Measurements from ENCODE around the gene KISS1.

Gene KISS1

DNA sequence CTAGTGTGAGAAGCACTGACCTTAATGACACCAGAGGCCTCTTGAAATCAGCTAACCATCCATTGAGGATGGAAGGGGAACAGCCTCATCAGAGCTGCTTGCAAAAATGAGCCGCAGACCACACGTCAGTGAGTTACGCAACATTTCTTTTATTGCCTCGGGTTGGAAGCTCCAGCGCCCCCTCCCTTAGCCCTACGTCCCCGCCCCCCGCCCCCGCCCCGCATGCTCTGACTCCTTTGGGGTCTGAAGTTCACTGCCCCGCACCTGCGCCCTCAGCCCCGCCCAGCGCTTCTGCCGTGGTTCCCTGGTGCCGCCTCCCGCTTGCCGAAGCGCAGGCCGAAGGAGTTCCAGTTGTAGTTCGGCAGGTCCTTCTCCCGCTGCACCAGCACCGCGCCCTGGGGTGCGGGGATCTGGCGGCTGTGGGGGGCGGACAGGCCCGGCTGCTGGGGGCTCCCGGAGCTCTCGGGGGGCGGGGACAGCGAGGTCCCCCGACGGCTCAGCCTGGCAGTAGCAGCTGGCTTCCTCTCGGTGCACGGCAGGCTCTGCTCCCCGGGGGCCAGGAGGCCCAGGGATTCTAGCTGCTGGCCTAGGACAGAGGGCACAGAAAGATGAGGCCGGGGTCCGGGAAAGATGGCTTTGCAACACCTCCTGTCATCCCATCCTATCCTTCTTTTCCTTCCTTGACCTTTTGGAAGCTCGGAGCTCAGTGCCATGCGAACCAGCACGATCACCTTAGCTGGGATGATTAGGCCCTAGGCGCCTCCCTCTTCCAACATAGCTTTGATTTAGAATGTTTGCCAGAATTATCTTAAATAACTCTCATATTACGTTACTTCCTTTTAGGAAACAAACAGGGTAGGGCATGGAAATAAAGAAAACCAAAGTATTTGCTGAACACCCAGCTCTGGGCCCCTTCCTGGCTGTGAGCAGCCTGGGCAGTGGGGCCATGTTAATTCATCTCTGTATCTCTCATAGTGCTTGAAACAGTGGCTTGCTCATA is 5.8 kb downstream of the KISS1 start:
- DNase-seq: no peak

DNA sequence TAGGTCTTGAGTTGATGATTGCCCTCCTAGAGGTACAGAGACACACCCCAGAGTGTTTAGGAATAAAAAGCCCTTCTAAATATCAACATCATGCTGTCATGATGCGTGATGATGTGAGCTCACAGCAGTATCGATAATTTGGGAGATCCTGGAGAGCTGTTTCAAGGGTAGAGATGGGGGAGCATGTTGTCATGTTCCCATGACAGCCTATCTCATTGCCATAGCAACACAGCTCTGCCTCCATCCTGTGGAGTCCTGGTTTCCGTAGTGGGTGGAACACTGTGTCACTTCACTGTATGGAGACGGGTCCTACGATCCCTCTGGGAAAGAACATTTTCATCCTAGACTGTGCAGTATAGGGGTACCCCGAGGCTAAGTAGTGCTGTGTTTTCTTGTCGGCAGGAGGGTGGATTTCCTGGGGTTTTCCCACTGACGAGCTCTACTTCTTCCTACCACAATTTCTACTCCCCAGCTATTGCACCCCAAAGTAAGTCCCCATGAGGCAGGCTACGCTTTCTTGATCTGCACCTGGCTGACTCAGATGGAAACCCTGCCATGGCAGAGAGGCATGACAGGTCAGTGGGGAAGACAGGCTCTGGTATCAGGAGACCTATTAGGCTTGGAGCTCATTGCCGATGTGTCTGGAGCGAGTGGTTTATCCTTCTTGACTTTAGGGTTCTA is 7.2 kb downstream of the KISS1 start:
- no peak for DNase-seq

GRCh38 chr1:204186597-204186996 is 9.7 kb downstream of the KISS1 start:
- no peak for DNase-seq

GRCh38 chr1:204181116-204181515 is 15.2 kb downstream of the KISS1 start:
- no peak for DNase-seq

- no peak for DNase-seq
Measured at GRCh38 chr1:204180133-204180532, 16.2 kb downstream of the KISS1 start.

GRCh38 chr1:204178487-204179281 is 17.6 kb downstream of the KISS1 start:
- no peak for DNase-seq

DNA sequence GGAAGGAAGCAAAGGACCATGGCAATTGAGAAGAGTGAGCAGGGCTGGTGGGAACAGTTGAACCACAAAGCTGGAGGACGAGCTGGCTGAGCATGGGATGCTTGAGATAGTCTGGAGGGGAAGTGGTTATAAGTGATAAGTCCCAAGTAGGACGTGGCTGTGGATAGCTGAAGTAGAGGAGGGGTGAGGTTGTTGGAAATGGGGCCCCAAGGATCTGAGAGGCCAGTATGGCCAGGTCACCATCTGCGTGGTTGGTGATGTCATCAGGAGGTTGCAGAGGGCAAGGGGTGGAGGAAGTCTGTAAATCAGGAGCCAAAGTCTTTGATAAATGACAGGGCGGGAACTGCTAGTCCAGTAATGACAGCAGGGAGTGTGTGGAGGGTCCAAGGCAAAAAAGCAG is 19.2 kb downstream of the KISS1 start:
- DNase-seq: no peak

DNA sequence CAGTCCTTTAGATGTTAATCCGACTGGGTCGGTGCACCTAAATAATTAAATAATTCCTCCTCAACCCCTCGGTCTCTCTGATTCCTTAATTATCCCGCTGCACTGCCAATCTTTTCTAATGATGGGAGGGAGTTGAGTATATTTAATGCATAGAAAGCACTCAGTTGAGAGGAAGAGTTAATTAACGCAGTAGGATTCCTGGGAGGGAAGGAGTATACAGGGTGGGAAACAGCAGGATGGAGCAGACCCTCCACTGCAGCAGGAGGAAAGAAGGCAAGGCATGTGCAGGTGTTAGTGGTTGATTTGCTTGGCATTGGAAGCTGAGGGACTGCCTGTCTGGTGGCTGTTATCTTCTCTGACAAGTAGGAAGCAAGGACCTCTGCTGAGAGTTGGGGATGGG is 20.2 kb downstream of the KISS1 start:
- DNase-seq: no peak

- DNase-seq: no peak
Measured at GRCh38 chr1:204174958-204175357, 21.3 kb downstream of the KISS1 start.

GRCh38 chr1:204172404-204173029 is 23.8 kb downstream of the KISS1 start:
- DNase-seq: no peak

DNA sequence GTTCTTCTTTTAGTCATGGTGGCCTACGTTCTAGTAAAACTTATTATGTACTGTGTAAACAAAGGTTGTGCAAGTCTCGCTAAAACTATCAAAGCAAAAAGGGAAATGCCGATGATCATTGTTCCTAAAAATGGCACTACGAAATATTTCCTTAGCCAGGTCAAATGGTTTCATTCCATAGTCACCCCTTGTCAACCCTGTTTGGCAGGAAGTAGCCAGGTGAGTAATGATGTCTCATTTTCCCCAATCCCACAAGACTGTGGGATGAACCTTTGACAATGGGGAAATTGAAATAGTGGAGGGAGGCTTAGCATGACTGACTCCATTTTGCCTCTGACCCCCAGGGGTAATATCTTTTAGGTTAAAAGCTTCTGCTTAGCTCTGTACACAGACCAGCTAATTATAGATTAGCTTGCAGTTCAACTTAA is 24.5 kb downstream of the KISS1 start:
- DNase-seq: no peak

DNA sequence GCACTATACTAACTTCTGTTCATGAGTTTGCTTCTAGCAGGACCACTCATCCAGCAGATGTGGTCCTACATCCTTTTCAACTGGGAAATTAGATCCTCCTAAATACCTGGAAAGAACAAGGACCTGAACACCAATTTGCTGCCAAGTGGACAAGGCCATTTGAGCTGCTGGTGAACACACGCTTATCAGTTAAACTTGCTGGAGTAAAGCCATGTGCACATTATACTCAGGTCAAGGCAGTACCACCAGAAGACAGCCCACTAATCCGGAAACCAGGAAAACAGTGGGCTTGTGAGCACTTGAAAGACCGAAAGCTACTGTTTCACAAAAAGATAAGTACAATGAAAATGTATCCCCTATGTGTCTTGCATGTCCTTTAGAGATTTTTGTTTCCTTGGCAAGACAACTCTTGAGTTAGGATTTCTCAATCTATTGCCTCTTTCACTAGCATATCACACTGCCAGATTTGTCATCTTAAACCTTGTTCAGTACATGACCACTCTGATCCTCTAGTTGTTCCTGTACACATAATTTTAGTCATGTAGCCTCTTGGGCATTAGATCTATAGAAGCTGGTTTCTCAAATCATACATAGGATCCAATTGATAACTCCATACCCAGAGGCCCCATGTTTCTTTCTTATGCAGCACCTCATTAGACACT is 25.7 kb downstream of the KISS1 start:
- DNase-seq: no peak

- DNase-seq: no peak
Measured at GRCh38 chr1:204169858-204170257, 26.4 kb downstream of the KISS1 start.

GRCh38 chr1:204167730-204168129 is 28.6 kb downstream of the KISS1 start:
- no peak for DNase-seq

DNA sequence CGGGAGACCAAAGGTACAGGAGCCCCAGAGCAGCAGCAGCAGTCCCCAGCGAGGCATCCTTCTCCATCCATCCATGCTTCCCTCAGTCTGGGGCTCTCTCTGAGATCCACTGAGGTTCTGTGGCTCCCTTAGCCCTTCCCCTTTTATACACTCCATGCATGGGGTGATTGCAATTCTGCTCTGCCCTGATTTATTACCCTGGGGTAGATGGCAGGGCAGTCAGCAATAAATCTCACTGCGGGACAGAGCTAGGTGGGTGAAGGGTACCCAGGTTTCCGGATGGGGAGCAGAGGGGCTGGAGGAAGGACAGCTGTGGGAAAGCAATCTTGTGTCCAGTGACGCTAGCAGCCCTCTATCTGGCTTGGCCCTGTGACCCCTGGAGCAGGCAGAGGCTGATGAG is 30.1 kb downstream of the KISS1 start, which contains the start of gene REN:
Gene REN (minus strand): TSS at position 119 of the 400 bp plus-strand sequence. CDS start 44 bp downstream, at position 75.
- no peak for DNase-seq

GRCh38 chr1:204162494-204163074 is 33.7 kb downstream of the KISS1 start:
- DNase-seq: peak; percentile 77

GRCh38 chr1:204161609-204162493 is 34.4 kb downstream of the KISS1 start:
- no peak for DNase-seq

GRCh38 chr1:204157962-204158361 is 38.3 kb downstream of the KISS1 start:
- no peak for DNase-seq

DNA sequence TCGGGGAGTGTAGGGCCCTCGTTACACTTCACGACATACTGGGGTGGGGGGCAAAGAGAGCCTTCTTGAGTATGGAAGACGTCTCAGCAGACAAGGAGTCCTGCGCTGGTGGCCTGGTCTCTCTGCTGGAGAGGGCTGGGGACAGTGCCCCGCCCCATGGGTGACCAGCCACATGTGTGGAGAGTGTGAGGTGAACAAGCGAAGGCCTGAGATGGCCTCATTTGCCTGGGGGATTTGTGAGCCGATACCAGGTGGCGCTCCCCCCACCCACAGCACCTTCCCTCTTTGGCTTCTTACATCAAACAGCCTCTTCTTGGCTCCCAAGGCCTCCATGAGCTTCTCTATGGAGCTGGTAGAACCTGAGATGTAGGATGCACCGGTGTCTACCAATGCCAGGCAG is 40.4 kb downstream of the KISS1 start:
- DNase-seq: no peak

DNA sequence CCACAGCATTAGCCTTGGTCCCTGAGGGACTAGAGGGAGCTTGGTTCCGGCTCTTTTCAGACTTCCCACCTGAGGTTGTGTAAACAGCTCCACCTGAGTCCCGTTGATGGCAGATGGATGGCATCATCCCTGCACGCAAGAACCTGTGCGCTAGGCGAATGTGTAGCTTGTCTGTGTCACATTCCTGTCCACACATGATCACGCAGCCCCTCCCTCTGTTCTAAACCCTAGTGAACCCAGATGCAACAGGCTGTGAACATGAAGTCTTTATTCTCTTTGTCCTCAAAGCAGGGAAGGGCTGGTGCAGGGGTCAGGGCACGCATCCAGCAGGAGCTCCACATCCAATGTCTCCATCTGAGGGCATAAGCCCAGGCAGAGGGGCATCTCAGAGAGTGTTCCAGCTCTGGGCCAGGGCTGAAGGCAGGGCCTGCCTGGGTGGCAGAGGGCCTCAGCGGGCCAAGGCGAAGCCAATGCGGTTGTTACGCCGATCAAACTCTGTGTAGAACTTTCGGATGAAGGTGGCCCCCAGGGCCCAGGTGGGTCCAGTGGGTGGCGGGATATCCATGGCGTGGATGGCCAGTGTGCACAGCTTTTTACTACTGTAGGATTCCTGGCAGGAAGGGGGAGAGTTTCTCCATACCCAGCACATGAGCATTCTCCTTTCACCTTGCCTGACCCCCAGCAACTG is 41.6 kb downstream of the KISS1 start:
- no peak for DNase-seq
